Measurements from ENCODE around the gene COL9A3.

COL9A3 gene

DNA sequence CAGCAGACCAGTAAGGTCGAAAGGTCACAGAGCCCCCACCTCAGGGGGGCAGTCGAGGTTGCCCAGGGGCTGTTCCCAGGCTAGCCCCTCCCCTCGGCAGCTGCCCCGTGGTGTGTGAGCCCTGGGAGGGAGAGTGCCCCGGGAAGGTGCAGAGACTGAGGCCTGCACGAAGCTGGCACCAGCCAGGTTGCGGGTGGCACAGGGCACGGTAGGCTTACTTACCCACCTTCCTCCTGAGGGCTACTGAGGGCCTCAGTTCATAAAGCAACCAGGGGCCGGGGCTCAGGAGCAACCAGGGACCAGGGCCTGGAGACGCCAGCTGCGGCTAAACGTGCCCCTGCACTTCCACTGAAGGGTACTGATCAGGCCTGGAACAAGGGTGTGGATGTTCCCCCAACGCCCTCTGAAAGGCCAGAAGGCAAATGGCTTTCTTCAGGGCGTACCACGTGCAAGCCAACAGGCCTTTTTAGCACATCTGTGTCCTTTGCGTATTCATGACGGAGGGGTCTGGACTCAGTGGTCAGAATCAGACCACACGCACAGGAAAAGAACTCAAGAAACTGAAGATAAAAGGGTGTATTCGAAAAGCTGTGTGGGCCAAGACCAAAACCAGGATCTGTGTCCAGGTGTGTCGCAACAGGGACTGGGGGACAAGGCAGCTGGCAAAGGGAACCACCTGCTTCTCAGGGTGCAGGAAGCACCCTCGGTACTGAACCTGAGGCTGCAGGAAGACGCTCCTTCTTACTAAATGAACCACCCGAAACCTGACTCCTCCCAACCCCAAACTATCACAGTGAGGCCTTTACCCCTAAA, 69.3 kb downstream of the COL9A3 start:
- no peak for DNase-seq

DNA sequence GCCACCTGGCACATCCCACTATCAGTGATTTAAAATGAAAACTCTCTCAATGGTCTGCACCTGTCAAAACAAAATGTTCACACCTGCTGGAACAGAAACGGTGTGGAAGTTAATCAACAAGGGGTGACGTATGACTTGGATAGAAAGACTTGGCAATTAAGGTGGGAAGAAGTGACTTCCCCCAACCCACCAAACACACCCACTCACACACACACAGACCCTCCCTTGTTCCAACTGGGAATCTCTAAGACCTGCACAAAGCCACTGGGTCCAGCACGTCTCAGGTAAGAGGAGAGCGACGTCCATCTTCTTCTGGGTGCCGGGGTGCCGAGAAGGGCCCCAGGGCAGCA, 69.8 kb downstream of the COL9A3 start:
- peak; percentile 63 for DNase-seq

- DNase-seq, result peak; percentile 83
These were observed 70.5 kb downstream of the COL9A3 start for GRCh38 chr20:62887152-62887859.

GRCh38 chr20:62887860-62888239, 71.0 kb downstream of the COL9A3 start:
- no peak for DNase-seq

- no peak for DNase-seq
These were observed 71.6 kb downstream of the COL9A3 start for GRCh38 chr20:62888406-62888805.

DNA sequence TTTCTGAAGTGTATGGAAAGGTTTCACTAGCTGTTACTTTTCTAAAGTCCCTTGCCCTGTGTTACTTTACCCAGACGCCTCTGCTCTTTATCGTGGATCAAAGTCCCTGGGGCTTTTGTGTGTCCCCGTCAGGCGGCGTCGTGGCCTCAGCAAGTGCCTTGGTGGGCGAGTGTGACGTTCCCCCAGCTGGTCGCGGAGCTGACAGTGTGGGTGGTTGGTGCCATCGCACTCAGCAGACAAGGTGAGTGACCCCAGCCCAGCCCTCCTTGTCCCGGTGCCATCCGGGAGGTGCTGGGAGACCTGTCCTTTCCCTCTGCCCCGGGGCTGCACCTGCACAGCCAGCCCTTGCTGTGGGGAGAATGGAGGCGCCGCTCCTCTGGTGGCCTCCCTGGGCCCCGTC, 72.1 kb downstream of the COL9A3 start:
- no peak for DNase-seq

GRCh38 chr20:62889411-62889810, 72.6 kb downstream of the COL9A3 start:
- DNase-seq, result no peak

GRCh38 chr20:62889871-62890270, 73.0 kb downstream of the COL9A3 start:
- DNase-seq, result no peak

DNA sequence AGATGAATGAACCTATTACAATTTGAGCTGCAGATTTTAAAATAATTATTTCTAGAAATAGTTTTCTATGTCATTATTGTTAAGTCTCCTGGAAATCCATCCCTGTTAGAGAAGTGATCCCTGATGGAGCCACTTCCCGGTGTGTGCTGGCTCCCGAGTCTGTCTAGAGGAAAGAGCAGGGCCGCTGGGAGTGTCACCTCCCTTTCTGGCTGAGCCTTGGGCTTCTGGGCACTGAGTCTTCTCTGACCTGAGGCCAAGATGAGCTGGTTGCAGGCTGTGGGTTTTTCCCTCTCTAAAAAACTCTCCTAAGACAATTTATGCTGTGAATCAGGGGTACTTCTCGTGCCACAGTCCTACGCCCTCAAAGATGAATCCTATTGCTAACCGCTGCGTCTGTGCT, 73.6 kb downstream of the COL9A3 start:
- no peak for DNase-seq
